ENCODE measurements around the gene KNDC1.
A peak's percentile ranks its signal among the peaks of the same experiment; 100 is the strongest.
"Not testable (repeated sequence)": the region's sequence is repeated elsewhere in the genome, so short reads cannot be mapped to it uniquely, and the experiment has no call there.

The KNDC1 gene

GRCh38 chr10:133259602-133259989 lies 99.6 kb downstream of the KNDC1 start:
- no peak overlapping the region for H3K4me3 ChIP-seq (replicated peaks; ENCODE audit: low read depth, low read length)
- no peak for TF ChIP-seq CTCF (IDR thresholded peaks at IDR 0.05; ENCODE audit: low read depth, low read length, missing control alignments)
- DNase-seq (ENCODE audit: extremely low read depth, low read depth): no peak

GRCh38 chr10:133260895-133261725 lies 101.1 kb downstream of the KNDC1 start:
- no peak for TF ChIP-seq CTCF (IDR thresholded peaks at IDR 0.05; ENCODE audit: low read depth, low read length, missing control alignments)
- DNase-seq (ENCODE audit: extremely low read depth, low read depth): no peak
- peak overlapping the region; percentile 29 for H3K4me3 ChIP-seq (replicated peaks; ENCODE audit: low read depth, low read length)

- peak overlapping the region; percentile 29 for H3K4me3 ChIP-seq (replicated peaks; ENCODE audit: low read depth, low read length)
- DNase-seq (ENCODE audit: extremely low read depth, low read depth): no peak
- no peak for TF ChIP-seq CTCF (IDR thresholded peaks at IDR 0.05; ENCODE audit: low read depth, low read length, missing control alignments)
Observed at GRCh38 chr10:133261726-133262325, 101.8 kb downstream of the KNDC1 start.

GRCh38 chr10:133262696-133263095 lies 102.7 kb downstream of the KNDC1 start:
- no peak for TF ChIP-seq CTCF (IDR thresholded peaks at IDR 0.05; ENCODE audit: low read depth, low read length, missing control alignments)
- no peak for DNase-seq (ENCODE audit: extremely low read depth, low read depth)
- H3K4me3 ChIP-seq (replicated peaks; ENCODE audit: low read depth, low read length): no peak overlapping the region

GRCh38 chr10:133263674-133264073 lies 103.7 kb downstream of the KNDC1 start:
- TF ChIP-seq CTCF (IDR thresholded peaks at IDR 0.05; ENCODE audit: low read depth, low read length, missing control alignments): no peak
- no peak for DNase-seq (ENCODE audit: extremely low read depth, low read depth)
- H3K4me3 ChIP-seq (replicated peaks; ENCODE audit: low read depth, low read length): no peak overlapping the region

- H3K4me3 ChIP-seq (replicated peaks; ENCODE audit: low read depth, low read length): no peak overlapping the region
- TF ChIP-seq CTCF (IDR thresholded peaks at IDR 0.05; ENCODE audit: low read depth, low read length, missing control alignments): no peak
- DNase-seq (ENCODE audit: extremely low read depth, low read depth): no peak
Observed at GRCh38 chr10:133264461-133264860, 104.4 kb downstream of the KNDC1 start.

GRCh38 chr10:133265052-133265451 lies 105.0 kb downstream of the KNDC1 start:
- not testable (repeated sequence) for H3K4me3 ChIP-seq (replicated peaks; ENCODE audit: low read depth, low read length); DNase-seq (ENCODE audit: extremely low read depth, low read depth)
